ENCODE measurements around the gene PPP1R14D.

GRCh38 chr15:40825661-40826422, 2.7 kb downstream of the PPP1R14D start:
- TF ChIP-seq, protein P1, sequence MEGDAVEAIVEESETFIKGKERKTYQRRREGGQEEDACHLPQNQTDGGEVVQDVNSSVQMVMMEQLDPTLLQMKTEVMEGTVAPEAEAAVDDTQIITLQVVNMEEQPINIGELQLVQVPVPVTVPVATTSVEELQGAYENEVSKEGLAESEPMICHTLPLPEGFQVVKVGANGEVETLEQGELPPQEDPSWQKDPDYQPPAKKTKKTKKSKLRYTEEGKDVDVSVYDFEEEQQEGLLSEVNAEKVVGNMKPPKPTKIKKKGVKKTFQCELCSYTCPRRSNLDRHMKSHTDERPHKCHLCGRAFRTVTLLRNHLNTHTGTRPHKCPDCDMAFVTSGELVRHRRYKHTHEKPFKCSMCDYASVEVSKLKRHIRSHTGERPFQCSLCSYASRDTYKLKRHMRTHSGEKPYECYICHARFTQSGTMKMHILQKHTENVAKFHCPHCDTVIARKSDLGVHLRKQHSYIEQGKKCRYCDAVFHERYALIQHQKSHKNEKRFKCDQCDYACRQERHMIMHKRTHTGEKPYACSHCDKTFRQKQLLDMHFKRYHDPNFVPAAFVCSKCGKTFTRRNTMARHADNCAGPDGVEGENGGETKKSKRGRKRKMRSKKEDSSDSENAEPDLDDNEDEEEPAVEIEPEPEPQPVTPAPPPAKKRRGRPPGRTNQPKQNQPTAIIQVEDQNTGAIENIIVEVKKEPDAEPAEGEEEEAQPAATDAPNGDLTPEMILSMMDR (IDR thresholded peaks at IDR 0.05; ENCODE audit: extremely low read depth in 1 of 2, insufficient read depth in 1 of 2, low read depth in 1 of 2, low read length in 2 of 2), result no peak
- TF ChIP-seq POLR2AphosphoS5 (IDR thresholded peaks at IDR 0.05; ENCODE audit: insufficient read depth, low read depth, low read length) (no peak), FOS (IDR thresholded peaks at IDR 0.05; ENCODE audit: borderline replicate concordance, insufficient read depth, low read length) (no peak), MAX (IDR thresholded peaks at IDR 0.05; ENCODE audit: insufficient read depth, insufficient read length) (no peak), POLR2A (IDR thresholded peaks at IDR 0.05; ENCODE audit: low read depth, low read length) (no peak), EZH2 (IDR thresholded peaks at IDR 0.05; ENCODE audit: borderline replicate concordance, low read depth, low read length, severe bottlenecking) (no peak), MYC (IDR thresholded peaks at IDR 0.05; ENCODE audit: low read depth, low read length) (no peak), JUN (IDR thresholded peaks at IDR 0.05; ENCODE audit: borderline replicate concordance, insufficient read depth, insufficient read length, low read depth) (no peak), GATA2 (IDR thresholded peaks at IDR 0.05; ENCODE audit: insufficient read depth, insufficient read length, low read depth, low read length) (no peak)

Measured in endothelial cell of umbilical vein (primary cell).